HL-60 (cell line): ENCODE data around the gene FBN2.

Experiments
- DNase-seq, 2 experiments: peaks; one replicate each; pipeline ENCODE4 v3.0.0-alpha.2; 2010 to 2020; ENCODE audit warnings: low read depth in 1 of 2, low spot score in 1 of 2
- H3K27ac ChIP-seq: fragments of 250-450 bp; sonication (Bioruptor Pico); replicated peaks from 2 replicates; pipeline ENCODE4 v1.5.1; 2020; ENCODE audit warnings: mild to moderate bottlenecking, moderate library complexity
- H3K27me3 ChIP-seq: fragments of 250-450 bp; sonication (Bioruptor Pico); 2 replicates; pipeline ENCODE4 v1.5.1; 2021; ENCODE audit warnings: mild to moderate bottlenecking, moderate library complexity; ENCODE audit not compliant: insufficient read depth, poor library complexity, severe bottlenecking
- H3K4me3 ChIP-seq: replicated peaks from 2 replicates; pipeline ENCODE4 v1.5.1; 2011; ENCODE audit warnings: mild to moderate bottlenecking, control low read depth, low read length; ENCODE audit not compliant: insufficient read depth
- CTCF ChIP-seq: IDR thresholded peaks from one replicate; pipeline ENCODE4 v1.5.1; 2011; ENCODE audit warnings: low read length, control low read depth, inconsistent platforms; ENCODE audit not compliant: insufficient read depth
- GABPA ChIP-seq: IDR thresholded peaks from 2 replicates; pipeline ENCODE4 v1.6.1; 2012; ENCODE audit warnings: low read depth
- POLR2AphosphoS5 ChIP-seq: IDR thresholded peaks from 2 replicates; pipeline ENCODE4 v1.6.1; 2012; ENCODE audit warnings: low read depth
- REST ChIP-seq: IDR thresholded peaks from 2 replicates; pipeline ENCODE4 v1.6.1; 2012; ENCODE audit warnings: low read depth; ENCODE audit not compliant: insufficient replicate concordance
- SPI1 ChIP-seq: IDR thresholded peaks from 2 replicates; pipeline ENCODE4 v1.6.1; 2012; ENCODE audit warnings: low read depth, mild to moderate bottlenecking, borderline replicate concordance

The FBN2 gene

GRCh38 chr5:128579093-128579492, 41.0 kb upstream of the FBN2 start:
- TF ChIP-seq CTCF (no peak), REST (no peak), GABPA (no peak), SPI1 (no peak), POLR2AphosphoS5 (no peak)
- H3K27ac ChIP-seq, result no peak overlapping the region
- no peak overlapping the region for H3K4me3 ChIP-seq
- no peaks in the 10 kb centered on the region for H3K27me3 ChIP-seq
- no peak for DNase-seq

- Histone ChIP-seq H3K4me3 (no peak overlapping the region), H3K27ac (no peak overlapping the region), H3K27me3 (no peaks in the 10 kb centered on the region)
- no peak for DNase-seq
- TF ChIP-seq SPI1, result no peak
- TF ChIP-seq POLR2AphosphoS5, result no peak
- TF ChIP-seq CTCF, result no peak
- TF ChIP-seq REST, result no peak
- no peak for TF ChIP-seq GABPA
These were observed 36.0 kb upstream of the FBN2 start for GRCh38 chr5:128574041-128574440.

- Histone ChIP-seq H3K27me3 (no peaks in the 10 kb centered on the region), H3K4me3 (no peak overlapping the region), H3K27ac (no peak overlapping the region)
- no peak for DNase-seq
- no peak for TF ChIP-seq GABPA
These were observed 34.9 kb upstream of the FBN2 start for GRCh38 chr5:128572930-128573319.

- DNase-seq, result no peak
- H3K27ac ChIP-seq, result no peak overlapping the region
- no peaks in the 10 kb centered on the region for H3K27me3 ChIP-seq
These were observed 34.2 kb upstream of the FBN2 start for GRCh38 chr5:128572051-128572929.

More at GRCh38 chr5:128572051-128572929, 34.2 kb upstream of the FBN2 start:
- TF ChIP-seq REST (no peak), SPI1 (no peak), GABPA (no peak), POLR2AphosphoS5 (no peak), CTCF (no peak)
- no peak overlapping the region for H3K4me3 ChIP-seq
